ENCODE measurements around the gene EPYC.

DNA sequence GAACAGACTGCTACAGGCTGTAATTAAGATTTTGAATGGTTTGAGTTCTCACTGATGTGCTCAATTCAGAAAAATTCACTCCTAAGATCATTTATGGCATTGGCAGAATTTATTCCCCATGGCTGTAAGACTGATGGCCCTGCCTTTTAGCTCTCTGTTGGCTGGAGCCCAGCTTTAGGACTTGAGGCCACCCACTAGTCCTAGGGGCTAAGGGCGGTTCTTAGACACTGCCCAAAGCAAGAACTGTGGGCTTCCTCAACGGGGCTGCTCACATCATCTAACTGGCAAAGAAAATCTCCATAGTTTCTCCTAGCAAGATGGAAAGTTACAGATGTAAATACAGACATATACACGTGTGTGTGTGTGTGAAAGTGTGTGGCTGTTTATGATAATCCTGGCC is 46.4 kb downstream of the EPYC start:
- TF ChIP-seq, protein P1, sequence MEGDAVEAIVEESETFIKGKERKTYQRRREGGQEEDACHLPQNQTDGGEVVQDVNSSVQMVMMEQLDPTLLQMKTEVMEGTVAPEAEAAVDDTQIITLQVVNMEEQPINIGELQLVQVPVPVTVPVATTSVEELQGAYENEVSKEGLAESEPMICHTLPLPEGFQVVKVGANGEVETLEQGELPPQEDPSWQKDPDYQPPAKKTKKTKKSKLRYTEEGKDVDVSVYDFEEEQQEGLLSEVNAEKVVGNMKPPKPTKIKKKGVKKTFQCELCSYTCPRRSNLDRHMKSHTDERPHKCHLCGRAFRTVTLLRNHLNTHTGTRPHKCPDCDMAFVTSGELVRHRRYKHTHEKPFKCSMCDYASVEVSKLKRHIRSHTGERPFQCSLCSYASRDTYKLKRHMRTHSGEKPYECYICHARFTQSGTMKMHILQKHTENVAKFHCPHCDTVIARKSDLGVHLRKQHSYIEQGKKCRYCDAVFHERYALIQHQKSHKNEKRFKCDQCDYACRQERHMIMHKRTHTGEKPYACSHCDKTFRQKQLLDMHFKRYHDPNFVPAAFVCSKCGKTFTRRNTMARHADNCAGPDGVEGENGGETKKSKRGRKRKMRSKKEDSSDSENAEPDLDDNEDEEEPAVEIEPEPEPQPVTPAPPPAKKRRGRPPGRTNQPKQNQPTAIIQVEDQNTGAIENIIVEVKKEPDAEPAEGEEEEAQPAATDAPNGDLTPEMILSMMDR (IDR thresholded peaks at IDR 0.05; ENCODE audit: borderline replicate concordance, extremely low read depth, low read length, poor library complexity, severe bottlenecking): no peak
- no peak for TF ChIP-seq EZH2 (IDR thresholded peaks at IDR 0.05; ENCODE audit: borderline replicate concordance, low read depth, low read length, severe bottlenecking)
